ENCODE measurements around the gene GYG1.

GRCh38 chr3:149000206-149000745 lies 8.9 kb downstream of the GYG1 start:
- TF ChIP-seq EZH2 (IDR thresholded peaks at IDR 0.05; ENCODE audit: insufficient read depth, poor library complexity, severe bottlenecking) (no peak), EZH2phosphoT487 (IDR thresholded peaks at IDR 0.05; ENCODE audit: insufficient read depth, low read depth) (no peak)

All from GM23248 (cell line).